HG03103 (cell line): ENCODE measurements around the gene ALDH3B2.
"Not testable (repeated sequence)": the region's sequence is repeated elsewhere in the genome, so short reads cannot be mapped to it uniquely, and the experiment has no call there.

Experiments
- ATAC-seq: cut with Tn5 transposase; IDR thresholded peaks from one replicate; pipeline ENCODE4 v1.9.1; 2021; ENCODE audit warnings: low read depth; ENCODE audit not compliant: unreplicated experiment

Gene ALDH3B2

DNA sequence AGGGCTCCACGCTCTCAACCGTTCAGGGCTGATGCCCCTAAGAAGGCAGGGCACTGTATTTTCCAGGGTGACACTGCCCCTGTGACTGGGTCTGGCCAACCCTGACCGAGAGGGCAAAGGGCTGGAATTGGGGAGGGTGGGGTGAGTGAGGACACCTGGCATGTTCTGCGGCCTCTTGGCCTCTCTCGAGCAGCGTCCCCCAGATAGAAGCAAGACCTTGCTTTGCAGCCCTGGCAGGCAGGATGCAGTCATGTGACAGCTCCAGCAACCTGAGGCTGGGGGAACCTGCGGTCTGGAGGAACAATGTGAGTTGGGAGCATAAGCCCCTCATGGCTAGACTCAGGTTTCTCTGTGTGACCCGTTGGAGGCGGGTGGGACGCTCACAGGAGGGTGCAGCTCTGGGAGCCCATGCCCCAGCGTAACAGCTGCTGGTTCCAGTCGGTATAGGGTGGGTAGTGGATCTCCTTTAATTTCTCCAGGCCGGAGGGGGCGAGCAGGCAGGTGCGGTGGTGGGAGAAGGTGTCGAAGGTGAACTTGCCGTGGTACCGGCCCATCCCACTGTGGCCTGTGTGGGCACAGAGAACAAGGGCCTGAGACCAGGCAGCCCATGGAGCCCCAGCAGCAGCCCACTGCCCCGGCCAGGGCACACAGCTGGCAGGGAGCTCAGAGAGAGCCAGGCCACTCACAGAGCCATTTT lies 11.4 kb downstream of the ALDH3B2 start:
- ATAC-seq, result no peak

DNA sequence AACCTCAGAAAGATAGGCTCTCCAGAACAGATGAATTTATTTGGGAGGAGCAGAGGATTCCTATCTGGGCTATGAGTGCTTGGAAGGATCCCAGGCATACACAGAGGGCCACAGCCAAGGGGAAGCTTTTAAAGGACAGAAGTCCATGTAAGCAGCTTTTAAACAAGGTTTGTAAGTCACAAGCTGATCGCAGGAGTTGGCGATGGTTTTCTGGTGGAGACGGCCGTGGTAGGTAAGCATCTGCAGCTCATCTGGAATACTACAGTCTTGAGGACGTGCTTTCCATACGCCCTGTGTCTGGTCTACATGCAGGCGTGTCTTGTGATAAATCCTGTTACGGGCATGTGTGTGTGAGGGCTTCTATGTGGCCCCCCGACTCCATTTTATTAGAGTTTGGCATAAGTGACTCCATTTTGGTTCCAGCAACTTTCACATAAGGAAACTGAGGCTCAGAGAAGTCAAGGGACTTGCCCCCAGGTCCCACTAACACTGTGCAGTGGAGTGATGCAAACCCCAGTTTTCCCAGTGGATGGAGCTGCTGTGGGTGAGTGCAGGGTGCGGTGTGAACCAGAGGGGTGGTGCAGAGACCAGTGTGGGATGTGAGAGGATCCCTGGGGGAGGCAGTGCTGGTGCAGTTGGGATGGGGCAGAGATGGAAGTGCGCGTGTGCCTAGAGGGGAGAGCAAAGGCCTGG lies 12.1 kb downstream of the ALDH3B2 start:
- ATAC-seq, result no peak

DNA sequence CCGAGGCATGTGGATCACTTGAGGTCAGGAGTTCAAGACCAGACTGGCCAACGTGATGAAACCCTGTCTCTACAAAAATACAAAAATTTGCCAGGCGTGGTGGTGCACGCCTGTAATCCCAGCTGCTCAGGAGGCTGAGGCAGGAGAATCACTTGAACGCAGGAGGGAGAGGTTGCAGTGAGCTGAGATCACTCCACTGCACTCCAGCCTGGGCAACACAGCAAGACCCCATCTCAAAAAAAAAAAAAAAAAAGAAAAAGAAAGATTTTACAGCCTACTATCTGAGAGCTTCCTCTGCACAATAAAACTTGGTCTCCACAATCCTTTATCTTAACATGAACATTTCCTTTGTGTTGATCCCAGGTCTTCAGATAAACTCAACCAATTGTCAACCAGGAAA lies 13.7 kb downstream of the ALDH3B2 start:
- not testable (repeated sequence) for ATAC-seq

DNA sequence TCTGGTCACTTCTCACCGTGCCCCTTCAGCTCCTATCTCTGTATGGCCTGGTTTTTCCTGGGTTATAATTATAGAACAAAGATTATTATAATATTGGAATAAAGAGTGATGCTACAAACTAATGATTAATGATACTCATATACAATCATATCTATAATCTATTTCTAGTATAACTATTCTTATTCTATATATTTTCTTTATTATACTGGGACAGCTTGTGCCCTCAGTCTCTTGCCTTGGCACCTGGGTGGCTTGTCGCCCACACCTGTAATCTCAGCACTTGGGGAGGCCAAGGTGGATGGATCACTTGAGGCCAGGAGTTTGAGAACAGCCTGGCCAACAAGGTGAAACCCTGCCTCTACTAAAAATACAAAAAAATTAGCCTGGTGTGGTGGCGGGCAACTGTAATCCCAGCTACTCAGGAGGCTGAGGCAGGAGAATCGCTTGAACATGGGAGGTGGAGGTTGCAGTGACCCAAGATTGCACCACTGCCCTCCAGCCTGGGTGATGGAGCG lies 14.7 kb downstream of the ALDH3B2 start:
- ATAC-seq, result not testable (repeated sequence)

DNA sequence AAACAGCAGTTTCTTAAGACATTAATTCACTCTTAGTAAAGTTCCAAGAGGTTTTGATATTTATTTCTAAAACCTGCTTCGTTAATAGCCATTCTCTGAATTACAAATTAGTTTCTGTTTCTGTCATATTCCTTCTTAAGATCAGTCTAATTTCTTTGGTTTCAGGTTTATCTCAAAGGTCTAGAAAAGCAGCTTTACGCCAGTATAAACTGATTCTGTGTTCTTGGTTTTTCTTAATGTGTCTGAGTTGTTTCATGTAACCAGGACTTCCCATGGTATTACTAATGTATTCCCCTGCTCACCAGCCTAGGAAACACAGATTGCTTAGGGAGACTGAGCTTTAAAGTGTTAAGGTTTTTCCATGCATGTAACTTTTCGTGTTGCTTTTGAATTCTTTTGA lies 17.1 kb downstream of the ALDH3B2 start:
- ATAC-seq, result no peak

DNA sequence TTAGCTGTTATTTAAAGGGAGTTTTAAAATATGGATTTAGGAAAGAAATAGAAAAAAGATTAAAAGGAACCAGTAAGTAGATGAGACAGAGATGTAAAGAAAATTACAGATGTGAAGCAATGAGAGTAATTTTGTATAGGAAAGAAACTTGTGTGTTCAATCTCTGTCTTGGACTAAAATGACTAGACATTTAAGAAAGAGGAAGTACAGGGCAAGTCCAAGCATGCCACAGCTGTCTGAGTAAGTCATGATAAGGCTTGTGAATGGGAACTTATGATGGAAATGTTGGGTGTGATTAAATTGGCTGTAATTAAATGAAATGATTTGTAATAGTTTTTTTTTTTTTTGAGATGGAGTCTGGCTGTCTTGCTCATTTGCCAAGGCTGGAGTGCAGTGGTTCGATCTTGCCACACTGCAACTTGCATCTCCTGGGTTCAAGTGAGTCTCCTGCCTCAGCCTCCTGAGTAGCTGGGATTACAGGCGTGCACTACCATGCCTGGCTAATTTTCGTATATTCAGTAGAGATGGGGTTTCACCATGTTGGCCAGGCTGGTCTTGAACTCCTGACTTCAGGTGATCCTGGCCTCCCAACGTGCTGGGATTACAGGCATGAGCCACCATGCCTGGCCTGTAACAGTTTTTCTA lies 18.0 kb downstream of the ALDH3B2 start:
- no peak for ATAC-seq

DNA sequence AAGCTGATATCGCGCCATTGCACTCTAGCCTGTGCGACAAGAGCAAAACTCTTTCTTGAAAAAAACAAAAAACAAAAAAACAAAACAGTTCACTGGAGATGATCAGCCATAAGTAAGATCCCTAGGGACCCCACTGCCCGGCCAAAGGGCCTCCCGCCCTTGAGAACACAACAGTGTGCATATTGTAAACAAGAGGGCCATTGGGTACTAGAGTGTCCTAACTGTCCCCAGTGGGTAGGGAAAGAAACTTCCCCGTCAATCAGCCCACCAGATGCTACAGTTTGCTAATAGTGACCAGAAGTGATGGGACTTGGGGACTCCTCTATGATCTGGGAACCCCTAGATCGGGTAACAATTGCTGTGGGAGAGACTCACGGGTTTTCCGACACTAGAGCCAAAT lies 20.2 kb downstream of the ALDH3B2 start:
- no peak for ATAC-seq

DNA sequence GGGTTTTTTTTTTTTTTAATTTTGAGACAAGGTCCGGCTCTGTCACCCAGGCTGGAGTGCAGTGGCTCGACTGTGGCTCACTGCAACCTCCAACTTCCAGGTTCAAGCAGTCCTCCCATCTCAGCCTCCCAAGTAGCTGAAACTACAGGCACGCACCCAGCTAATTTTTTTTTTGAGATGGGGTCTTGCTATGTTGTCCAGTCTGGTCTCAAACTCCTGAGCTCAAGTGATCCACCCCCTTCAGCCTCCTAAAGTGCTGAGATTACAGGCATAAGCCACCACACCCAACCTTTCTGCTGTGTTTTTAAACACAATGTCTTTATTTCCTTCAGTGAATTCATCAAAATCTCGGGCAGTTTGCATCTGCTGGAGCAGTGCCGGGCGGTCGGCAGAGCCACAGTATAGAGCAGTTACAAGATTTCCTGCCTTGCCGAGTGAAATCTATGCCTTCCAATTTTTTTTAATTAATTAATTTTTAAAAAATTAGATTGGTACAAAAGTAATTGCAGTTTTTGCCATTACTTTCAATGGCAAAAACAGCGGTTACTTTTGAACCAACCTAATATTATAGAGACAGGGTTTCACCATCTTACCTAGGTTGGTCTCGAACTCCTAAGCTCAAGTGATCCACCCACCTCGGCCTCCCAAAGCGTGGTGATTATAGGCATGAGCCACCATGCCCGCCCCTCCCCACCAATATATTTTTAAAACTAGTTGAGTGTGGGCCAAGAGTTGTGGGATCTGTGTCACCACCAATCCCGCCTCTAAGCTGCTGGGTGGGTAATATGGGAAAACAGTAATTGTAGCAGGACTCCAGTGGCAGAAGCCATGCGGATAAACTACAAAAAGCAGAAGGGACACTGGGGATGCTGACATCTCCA lies 21.2 kb downstream of the ALDH3B2 start:
- no peak for ATAC-seq

DNA sequence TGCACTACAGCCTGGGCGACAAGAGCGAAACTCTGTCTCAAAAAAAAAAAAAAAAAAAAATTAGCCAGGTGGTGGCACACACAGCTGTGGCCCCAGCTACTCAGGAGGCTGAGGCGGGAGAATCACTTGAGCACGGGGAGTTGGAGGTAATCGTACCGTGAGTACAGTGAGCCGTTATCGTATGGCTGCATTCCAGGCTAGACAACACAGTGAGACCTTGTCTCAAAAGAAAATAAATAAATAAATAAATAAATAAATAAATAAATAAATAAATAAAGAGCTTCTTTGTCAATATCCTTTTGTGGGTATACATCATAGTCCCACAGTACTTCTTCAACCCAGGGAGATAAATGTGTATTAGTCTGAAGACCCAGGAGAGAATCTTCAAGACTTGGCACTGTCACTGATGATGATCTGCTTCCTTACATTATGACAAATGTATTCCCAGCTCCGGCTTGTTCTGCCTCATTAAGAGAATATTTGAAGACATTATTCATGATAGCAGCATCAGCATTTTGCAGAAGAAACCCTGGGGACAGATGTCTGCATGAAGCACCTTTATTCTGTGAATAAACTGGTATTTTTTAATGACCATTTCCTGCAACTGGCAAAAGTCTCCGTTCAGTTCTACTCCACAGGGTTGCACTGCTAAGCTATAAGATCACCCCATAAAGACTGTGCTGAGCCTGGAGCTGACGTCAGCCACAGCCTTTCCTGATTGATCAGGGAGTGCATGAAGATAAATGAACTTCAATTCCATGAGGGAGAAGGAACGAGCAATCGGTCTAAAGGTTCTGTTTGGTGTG lies 22.2 kb downstream of the ALDH3B2 start:
- ATAC-seq, result no peak

DNA sequence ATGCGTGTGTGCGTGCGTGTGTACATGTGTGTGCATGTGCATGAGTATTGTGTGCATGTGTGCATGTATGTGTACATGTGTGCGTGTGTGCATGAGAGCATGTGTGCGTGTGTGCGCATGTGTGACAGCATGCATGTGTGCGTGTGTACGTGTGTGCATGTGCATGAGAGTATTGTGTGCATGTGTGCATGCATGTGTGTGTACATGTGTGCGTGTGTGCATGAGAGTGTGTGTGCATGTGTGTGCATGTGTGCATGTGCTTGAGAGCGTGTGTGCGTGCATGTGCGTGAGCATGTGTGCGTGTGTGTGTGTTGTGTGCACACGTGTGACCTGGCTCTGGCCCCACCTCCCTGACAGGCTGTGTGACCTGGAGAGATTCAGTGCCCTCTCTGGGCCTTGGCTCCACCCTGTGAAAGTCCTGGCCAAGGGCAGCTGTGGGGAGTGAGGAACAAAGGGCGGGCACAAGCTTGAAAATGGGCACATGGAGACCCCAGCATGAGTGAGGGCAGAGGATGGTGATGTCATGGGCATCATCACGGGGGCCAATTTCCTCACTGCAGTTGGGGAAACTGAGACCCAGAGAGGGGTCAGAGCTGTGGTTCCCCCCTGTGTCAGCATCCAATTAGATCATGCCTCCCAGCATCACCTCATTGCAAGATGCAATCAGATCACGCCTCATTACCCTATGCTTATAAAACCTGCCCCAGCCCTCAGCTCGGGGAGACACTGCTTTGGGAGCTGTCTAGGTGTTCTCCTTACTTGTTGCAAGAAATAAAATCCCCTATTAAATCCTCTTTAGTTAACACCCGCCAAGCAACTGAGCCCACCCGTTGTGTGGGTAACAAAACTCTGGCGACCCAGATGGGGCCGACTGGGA lies 24.6 kb downstream of the ALDH3B2 start:
- ATAC-seq, result no peak

DNA sequence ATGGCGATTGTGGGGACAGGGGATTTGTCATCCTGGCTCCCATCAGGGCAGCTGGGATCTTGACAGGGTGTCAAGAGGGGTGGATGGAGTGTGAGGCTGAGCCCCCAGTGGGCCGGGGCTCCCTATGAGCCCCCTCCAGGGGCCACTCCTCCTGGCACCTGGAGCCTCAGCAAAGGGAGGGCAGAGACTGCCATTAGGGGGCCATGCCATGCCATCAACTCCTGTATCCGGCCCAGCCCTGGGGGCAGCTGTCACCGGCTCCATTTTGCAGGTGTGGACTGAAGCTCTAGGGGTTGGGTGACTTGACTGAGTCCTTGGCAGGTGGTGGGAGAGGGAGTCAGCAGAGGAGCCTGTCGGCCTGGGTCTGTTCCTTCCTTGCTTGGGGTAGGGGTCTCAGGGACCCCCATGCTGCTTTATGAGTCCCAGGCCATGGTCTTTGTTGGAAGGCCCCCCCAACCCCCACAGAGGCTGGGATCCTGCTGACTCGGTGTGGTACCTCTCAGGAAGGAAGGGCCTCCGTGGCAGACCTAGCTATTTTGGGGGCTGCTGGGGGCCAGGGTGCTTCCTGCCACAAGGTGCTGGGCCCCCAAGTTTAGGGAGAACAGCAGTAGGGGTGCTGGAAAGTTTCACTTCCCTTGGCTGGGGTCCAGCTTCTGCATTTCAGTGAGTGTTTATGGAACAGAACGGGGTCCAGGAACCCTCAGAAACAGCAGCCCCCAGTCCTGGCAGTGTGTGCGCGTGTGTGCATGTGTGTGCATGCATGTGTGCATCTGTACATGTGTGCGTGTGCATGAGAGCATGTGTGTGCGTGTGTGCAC lies 25.4 kb downstream of the ALDH3B2 start:
- no peak for ATAC-seq

DNA sequence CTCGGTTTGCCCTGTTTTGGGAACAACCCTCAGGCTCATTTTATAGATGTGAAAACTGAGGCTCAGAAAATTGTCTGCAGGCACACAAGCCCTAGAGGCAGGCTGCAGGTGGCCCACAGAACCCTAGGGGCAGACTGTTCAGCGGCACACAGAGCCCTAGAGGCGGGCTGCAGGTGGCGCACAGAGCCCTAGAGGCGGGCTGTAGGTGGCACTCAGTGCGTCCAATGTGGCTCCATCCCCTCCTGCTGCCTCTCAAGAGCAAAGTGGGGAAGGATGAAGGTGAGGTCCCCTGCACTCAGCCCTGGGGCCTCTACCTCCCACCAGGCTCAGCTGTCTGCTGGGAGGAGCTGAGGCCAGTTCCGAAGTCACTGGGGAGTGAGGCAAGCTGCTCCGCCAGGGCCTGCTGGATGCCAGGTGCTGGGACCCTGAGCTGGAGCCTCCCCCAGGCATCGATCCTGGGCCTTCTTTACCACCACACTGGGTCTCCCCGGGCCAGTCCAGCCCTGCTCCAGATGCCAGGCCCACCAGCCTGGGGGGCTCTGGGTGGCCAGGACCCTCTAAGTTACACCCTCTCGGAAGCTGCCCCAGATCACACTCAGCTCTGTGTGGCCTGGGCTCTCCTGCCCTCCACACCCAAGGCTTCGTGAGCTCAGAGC lies 26.2 kb downstream of the ALDH3B2 start:
- no peak for ATAC-seq

DNA sequence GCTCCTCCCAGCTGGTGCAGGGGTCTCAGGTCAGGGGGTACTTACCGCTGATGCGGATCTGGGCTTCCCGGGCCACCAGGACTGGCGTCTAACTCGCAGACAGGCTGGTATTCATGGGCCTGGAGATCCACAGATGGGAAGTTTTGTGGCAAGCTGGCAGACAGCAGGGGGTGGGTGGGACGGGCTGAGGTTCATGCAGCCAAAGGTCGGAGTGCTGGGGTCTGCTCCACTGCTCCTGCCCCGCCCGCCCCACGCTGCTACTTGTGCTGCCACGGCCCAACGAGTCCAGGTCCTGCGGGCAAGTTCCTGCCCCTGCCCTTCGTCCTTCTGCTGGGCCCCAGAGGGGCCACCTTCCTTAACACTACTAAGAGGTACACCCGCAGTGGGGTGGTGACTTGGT lies 27.0 kb downstream of the ALDH3B2 start:
- ATAC-seq, result no peak

DNA sequence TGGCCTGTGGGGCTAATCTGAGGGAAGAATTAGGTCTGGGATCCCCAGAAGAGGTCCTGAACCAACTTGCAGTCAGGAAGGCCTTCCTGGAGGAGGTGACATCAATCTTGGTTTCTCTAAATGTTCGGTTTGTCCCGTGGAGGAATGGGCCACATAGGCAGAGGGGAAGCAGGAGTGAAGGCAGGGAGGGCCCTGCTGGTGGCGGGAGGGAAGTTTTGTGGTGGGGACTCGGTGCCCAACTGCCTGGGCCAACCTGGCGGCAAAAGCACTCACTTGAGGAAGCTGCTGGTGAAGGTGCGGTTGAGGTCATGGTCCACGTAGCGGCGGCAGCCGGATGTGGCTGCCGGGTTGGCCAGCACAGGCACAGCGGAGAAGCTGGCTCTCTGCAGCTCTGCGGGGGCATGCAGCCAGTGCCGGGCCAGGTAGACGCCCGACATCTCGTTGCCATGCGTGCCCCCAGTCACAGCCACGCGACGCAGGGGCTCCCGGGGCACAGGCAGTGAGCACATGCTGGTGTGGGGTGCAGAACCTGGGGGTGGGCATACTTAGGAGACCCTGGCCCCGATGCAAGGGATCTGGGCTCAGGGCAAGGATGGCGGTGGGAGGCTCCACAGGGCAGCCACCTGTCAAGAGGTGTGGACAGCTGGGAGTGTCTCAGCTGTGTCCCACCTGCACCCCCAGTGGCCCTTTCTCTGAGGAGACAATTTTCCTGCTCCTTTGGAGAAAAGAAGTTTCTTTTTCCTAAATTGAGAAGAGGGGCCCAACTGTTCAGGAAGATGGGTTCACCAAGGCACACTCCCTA lies 27.7 kb downstream of the ALDH3B2 start:
- no peak for ATAC-seq

DNA sequence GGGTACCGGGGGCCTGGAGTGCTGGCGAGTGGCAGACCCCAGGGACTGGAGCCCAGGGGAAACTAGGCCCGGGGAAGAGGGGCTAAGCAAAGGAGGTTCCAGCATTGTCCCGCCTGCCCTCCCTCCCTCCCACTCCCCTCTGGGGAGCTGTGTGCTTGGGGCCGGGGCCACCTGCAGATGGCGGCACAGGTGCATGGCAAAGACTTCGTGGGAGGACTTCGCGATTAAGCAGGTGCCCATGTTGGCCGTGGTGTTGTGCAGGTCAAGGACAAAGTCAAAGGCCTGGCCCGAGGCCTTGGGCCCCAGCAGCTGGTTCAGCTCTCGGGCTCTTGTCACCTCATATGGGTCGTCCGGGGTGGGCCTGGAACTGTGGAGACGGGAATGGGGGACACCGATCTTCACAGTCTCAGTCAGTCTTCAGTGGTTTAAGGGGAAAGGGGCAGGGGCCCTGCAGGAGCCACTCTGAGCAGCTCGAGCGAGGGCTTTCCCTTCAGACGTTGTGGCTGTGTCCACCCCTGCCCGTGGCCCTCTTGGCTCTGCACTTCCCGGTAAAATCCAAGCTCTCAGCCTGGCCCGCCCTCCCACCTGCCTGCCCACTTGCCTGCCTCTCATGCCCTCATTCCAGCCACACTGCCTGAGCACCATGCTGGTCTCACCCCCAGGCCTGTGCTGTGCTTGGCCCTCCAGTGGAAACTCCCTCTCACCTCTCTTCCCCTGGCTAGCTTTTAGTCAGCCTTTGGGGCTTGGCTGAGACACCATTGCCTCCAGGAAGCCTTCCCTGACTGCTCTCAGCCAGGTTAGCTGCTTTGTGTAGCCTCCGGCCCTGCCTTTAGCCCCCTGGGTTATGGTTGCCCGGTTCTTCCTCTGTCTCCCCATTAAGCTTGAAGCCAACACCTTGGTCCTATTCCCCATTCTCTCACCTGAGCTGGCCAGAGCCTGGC lies 28.6 kb downstream of the ALDH3B2 start:
- ATAC-seq, result no peak
